GDM1 (cell line): ENCODE data around the gene DCLK2.
"Not testable (repeated sequence)": the region's sequence is repeated elsewhere in the genome, so short reads cannot be mapped to it uniquely, and the experiment has no call there.

Experiments
- DNase-seq: peaks from one replicate; lab custom pipeline; 2025; lab: John Stamatoyannopoulos, UW

Gene DCLK2

DNA sequence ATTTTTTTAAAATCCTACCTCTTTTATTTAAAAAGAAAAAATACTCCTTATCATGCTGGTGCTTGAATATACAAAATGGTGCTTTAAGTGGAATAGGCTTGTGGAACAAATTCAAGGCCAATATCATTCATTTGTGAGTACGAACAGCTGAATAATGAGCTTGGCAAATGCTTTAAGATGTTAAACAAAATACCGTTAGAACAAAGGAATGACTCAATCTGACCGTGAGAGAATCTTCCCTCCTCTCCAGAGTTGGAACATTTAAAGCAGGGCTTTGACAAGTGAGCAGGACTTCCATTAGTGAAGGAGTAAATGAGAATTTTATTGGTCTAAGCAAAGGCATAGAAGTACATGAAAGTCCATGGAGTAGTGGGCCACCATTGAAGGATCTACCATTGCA is 74.5 kb downstream of the DCLK2 start:
- no peak for DNase-seq

DNA sequence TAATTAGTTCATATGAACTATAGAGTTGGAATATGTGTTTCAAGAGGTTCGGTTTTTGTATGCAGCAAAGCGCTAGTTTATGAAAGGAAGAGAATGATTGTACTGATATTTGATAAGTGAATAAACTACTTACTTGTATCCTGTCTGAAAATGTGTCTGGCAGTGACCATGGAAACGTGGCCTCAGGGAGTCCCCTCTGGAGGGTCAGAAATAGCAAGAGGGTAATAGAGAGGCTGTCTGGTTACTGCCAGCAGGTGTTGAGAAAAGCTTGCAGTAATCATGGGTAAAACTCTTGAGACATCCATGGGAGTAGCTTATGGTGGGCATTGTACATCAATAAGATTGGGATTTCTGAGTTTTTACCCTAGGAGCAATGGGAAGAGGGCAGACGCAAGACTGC is 77.1 kb downstream of the DCLK2 start:
- no peak for DNase-seq

DNA sequence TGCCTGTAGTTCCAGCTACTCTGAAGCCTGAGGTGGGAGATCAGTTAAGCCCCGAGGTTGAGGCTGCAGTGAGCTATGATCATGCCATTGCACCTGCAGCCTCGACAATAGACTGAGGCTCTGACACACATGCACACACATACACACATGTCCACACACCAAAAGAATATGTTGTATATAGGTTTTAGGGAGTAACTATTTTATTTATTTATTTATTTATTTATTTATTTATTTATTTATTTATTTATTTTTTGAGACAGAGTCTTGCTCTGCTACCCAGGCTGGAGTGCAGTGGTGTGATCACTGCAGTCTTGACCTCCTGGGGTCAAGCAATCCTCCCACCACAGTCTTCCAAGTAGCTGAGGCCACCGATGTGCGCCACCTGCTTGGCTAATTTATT is 78.3 kb downstream of the DCLK2 start:
- DNase-seq: no peak

GRCh38 chr4:150158041-150158440 is 79.8 kb downstream of the DCLK2 start:
- DNase-seq: no peak

DNA sequence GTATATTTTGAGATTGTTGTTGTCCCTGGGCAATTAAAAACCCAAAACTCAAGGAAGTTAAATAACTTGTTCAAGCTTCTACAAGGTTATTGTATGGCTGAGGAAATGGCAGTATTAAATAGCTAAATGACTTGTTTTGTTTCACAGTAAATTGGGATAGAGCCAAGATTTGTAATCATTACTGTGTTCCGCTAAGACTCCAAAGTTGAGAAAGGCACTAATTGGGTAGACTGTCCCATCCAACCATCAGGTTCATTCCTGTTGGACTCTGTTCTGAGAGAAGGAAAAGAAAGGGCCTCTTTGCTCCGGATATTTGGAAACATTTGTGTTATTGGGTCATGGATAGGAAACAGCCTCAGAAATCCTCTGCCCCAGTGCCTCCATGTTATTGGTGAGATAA is 82.2 kb downstream of the DCLK2 start:
- DNase-seq: no peak

DNA sequence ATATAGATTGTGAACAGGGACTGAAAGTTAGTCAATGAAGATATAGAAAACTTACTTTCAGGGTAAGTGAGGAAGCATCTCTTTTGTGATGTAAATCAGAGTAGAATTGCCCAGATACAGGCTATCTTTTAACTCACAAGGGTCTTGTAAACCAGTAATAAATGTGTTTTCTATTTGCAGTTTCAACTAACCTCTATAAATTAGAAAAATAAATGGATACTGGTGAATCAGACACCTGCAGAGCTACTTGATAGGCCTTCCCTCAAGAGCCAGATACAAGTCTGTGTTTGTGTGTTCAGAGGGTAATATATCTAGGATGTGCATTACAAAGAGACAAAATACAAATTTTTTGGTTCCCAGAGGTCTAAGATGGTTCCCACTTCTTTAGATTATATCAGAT is 82.9 kb downstream of the DCLK2 start:
- no peak for DNase-seq

DNA sequence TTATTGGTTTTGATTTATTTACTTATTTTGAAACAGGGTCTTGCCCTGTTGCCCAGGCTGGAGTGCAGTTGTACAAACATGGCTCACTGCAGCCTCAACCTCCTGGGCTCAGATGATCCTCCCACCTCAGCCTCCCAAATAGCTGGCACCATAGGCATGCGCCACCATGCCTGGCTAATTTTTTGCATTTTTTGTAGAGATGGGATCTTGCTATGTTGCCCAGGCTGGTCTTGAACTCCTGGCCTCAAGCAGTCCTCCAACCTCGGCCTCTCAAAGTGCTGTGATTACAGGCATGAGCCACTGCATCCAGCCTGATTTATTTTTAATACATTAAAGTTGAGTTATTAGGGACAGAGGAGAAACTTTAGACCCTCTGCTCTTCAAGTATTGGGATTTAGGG is 83.8 kb downstream of the DCLK2 start:
- DNase-seq: not testable (repeated sequence)

DNA sequence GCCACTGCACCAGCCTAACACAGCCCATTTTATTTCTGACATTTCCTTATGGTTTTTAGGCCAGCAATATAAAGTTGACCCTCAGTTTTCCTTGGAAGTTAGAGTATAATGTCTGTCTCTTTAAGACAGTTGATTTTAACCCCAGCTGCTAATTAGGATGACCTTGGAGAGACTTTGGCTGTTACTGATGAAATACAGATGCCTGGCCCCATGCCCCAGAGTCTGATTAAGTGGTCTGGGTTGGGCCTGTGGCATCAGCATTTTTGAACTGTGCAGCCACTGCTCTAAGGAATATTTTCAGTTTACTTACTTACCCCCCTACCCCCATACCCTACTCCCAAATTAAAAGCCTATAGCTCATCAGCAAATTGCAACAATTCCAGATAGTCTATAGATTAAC is 85.8 kb downstream of the DCLK2 start:
- DNase-seq: no peak

- no peak for DNase-seq
Observed at GRCh38 chr4:150164956-150165629, 86.8 kb downstream of the DCLK2 start.

- DNase-seq: no peak
Observed at GRCh38 chr4:150167054-150167453, 88.8 kb downstream of the DCLK2 start.

GRCh38 chr4:150173432-150173861 is 95.2 kb downstream of the DCLK2 start:
- no peak for DNase-seq

DNA sequence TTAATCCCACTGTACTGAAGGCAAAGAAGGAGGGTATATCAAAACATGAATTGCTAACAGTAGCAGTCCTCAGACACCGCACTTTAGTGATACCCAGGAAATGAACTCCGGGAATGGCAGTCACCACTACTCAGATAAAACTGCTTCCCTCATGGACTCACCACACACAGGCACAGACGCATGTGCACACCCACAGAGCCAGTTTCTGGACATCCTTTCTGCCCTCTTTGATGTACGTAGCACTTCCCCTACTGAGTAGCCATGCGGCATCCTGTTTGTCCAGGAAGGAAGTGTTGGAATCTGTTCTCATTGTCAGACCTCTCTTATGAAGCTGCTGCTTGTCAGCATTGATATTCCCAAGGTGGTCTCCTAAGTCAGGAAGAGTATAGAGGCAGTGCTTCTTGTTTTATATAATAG is 95.7 kb downstream of the DCLK2 start:
- no peak for DNase-seq

DNA sequence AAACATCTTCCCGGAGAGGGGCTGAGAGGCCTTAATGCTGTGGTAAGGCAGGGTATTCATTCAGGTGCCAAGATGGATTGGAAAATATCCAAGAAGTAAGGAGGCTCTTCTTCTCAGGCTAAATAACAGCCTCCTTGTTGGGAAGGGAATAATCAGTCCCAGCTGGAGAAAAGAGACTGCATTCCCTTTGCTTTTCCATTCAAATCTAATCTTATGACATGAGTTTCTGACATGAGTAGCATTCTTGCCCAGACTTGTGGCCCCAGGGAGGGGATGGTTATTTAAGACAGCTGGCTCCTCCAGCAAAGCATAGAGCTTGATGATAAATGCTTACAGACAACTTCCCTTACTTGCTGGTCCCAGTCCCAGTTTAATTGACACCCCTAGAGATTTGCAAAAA is 98.3 kb downstream of the DCLK2 start:
- no peak for DNase-seq

GRCh38 chr4:150178161-150178560 is 99.9 kb downstream of the DCLK2 start:
- no peak for DNase-seq

DNA sequence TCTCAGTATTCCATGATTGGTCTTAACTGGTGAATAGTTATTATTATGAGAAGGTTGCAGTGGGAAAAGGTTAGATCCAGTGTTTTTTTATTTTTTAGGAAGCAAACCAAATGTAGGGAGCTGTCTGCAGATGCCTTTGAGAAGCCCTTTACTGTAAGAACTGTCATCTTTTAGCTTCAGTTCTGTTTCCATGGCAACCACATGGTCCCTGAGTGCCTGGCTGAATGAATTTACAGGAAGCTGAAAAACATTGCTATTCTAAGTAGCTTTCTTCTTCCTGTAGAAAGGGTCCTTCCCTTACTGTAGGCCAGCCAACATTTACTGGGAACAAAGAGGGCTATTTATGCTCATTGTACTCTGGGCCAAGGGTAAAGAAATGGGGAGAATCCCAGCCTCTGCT is 103.3 kb downstream of the DCLK2 start:
- no peak for DNase-seq

DNA sequence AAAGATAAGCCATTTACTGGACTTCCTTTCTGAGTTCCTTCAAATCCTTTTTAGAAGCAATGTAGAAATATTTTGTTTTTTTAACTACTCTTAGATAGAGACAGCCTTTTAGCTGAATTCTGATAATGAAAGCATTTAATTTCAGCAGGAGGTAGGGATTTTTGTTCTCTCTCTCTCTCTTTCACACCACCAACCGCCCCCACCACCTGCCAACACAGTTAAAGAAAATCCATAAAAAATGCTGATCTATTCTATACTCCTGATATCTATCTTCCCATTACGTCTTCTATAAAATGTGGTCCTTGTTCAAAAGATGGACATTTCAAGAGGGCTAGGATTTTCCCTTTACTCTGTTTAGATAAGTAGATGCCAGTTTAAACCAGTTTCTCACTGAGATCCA is 104.5 kb downstream of the DCLK2 start:
- DNase-seq: no peak

DNA sequence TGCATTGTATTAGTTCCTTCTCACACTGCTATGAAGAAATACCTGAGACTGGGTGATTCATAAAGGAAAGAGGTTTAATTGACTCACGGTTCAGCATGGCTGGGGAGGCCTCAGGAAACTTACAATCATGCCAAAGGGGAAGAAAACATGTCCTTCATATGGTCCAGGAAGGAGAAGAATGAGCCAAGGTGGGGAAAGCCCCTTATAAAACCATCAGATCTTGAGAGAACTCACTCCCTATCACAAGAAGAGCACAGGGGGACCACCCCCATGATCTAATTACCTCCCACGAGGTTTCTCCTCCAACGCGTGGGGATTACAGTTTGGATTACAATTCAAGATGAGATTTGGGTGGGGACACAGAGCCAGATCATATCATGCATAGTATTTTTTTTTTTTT is 106.8 kb downstream of the DCLK2 start:
- DNase-seq: not testable (repeated sequence)

DNA sequence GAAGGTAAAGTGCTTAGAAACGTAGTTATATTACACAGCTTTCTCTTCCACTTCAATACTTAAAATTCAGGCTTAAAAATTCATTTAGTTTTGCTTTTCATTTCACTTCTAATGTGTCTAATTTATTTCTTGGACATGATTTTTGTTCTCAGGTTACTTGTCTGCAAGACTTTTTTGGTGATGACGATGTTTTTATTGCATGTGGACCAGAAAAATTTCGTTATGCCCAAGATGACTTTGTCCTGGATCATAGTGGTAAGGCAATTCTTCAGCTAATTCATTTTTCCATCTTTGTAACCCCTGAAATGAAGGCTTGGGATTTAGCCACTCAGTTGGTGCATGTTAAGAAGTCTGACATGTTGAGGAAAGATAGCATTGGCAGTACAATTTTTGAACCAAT is 114.7 kb downstream of the DCLK2 start:
- no peak for DNase-seq

DNA sequence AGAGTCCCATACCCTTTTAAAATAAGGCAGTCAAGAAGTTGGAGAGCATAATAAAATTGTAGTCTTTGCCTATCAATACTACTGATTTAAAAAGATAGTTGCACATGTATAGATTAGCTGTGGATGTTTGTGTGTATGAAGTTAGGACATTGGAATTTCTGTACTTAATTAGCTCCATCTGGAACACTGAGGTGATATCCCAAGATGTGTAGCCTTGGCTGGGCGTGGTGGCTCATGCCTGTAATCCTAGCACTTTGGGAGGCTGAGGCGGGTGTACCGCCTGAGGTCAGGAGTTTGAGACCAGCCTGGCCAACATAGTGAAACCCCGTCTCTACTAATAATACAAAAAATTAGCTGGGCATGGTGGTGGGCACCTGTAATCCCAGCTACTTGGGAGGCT is 119.0 kb downstream of the DCLK2 start:
- DNase-seq: not testable (repeated sequence)

DNA sequence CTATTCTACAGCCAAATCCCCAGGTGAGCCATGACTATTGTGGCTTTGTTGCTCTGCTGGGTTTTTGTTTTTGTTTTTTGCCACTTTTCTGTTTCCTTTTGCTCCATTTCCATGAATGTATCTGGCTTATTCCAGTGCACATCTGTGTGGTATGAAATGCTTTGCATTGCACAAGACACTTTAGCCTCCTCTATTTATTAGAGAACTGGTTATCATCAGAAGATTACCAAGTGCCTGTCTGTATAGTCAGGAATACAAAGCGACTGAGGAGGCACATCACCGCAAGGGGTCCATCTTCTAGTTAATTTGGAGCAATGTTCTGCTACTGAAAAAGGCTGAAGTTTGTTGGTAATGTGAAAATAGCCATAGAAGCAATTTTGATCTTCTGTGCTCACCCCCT is 120.8 kb downstream of the DCLK2 start:
- DNase-seq: no peak

- DNase-seq: no peak
Observed at GRCh38 chr4:150205016-150205415, 126.8 kb downstream of the DCLK2 start.

DNA sequence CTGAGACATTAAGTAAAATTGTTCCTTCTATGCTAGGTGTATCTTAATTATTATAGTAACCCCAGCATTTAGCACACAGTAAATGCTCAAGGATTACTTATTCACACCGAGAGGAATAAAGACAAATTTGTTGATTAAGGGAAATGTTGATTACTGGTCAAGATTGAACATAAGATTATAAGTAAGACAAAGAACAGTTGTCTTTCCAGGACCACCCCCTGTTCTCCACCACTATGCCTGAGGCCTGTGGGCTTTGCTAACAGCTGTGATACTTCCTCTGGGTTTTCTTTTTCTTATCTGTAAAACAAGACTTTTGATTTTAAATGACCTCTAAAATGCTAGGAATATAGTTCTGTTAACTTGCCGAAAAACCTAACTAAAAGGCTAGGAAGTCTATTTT is 128.0 kb downstream of the DCLK2 start:
- no peak for DNase-seq

DNA sequence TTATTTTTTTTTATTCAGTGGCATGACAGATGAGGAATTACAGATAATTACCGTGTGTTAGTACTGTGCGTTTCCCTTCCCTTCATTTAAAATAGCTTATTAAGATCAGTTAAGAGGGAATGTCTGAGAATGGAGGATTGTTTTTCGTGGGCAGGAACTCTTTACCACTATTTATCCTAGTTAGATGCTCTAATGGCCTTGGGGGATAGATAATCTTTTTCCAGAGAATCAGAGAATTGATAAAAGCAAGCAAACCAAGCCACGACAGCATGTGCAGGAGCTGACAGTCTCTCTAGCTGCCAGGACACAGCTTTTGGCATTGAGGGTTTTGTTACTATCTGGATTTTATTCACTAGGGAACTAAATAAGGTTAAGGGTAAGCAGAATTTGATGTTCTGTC is 128.7 kb downstream of the DCLK2 start:
- DNase-seq: no peak

GRCh38 chr4:150207871-150208270 is 129.6 kb downstream of the DCLK2 start:
- DNase-seq: no peak
